H1 (cell line): ENCODE data around the gene ZNF148. TPM values are rescaled to one million over a fixed set of nuclear protein-coding genes. Genes with fewer than 3 reads are reported as not detected.

Experiments
- CTCF ChIA-PET: fragments of 300-600 bp; sonication (Branson Sonifier 250); formaldehyde crosslinking; loops from one replicate; lab custom pipeline; 2021; ENCODE audit not compliant: partially characterized antibody; lab: Charles Lee
- POLR2A ChIA-PET: fragments of 300-600 bp; sonication (Branson Sonifier 250); formaldehyde crosslinking; loops from one replicate; lab custom pipeline; 2021; ENCODE audit warnings: inconsistent platforms; ENCODE audit not compliant: partially characterized antibody; lab: Charles Lee
- DNase-seq, 2 experiments: peaks; one replicate each; pipeline versions ENCODE4 v3.0.0 to v3.0.0-alpha.2; 2010 to 2022; ENCODE audit warnings: low spot score in 2 of 2, low read depth in 1 of 2, mixed read lengths in 1 of 2
- FAIRE-seq: peaks from 2 replicates; lab custom pipeline; 2011; peaks lifted over from hg19 to GRCh38; lab: Jason Lieb, UNC
- H2AFZ ChIP-seq: 2 replicates; pipeline ENCODE4 v1.8.1; 2012; ENCODE audit warnings: low read length, inconsistent platforms
- H2AK5ac ChIP-seq: 2 replicates; pipeline ENCODE4 v1.6.1; 2013; ENCODE audit warnings: low read depth, low read length
- H2BK120ac ChIP-seq: replicated peaks from 2 replicates; pipeline ENCODE3; 2013; ENCODE audit warnings: low read depth, low read length, inconsistent platforms
- H2BK12ac ChIP-seq: 2 replicates; pipeline ENCODE4 v1.6.1; 2013; ENCODE audit warnings: low read depth, low read length
- H2BK15ac ChIP-seq: 2 replicates; pipeline ENCODE4 v1.6.1; 2013; ENCODE audit warnings: low read length
- H2BK20ac ChIP-seq: 2 replicates; pipeline ENCODE4 v1.6.1; 2013; ENCODE audit warnings: low read length
- H2BK5ac ChIP-seq: 2 replicates; pipeline ENCODE4 v1.6.1; 2013; ENCODE audit warnings: low read depth, low read length
- H3K14ac ChIP-seq: 2 replicates; pipeline ENCODE4 v1.6.1; 2013; ENCODE audit warnings: inconsistent platforms; ENCODE audit not compliant: insufficient read length
- H3K18ac ChIP-seq: 2 replicates; pipeline ENCODE4 v1.6.1; 2013; ENCODE audit warnings: low read length; ENCODE audit errors: extremely low read depth
- H3K23ac ChIP-seq: 2 replicates; pipeline ENCODE4 v1.6.1; 2013; ENCODE audit warnings: inconsistent platforms; ENCODE audit not compliant: insufficient read length
- H3K23me2 ChIP-seq: 2 replicates; pipeline ENCODE4 v1.6.1; 2013; ENCODE audit warnings: low read depth, low read length
- H3K27ac ChIP-seq: 2 replicates; pipeline ENCODE4 v1.6.1; 2011; ENCODE audit warnings: low read depth, low read length, inconsistent platforms
- H3K27me3 ChIP-seq, 4 experiments: replicated peaks in 1 of 4; 1 replicate in 1 of 4; 2 replicates in 3 of 4; pipeline versions ENCODE4 v1.6.1 to v1.8.1; 2011 to 2013; ENCODE audit warnings: low read length in 3 of 4, mild to moderate bottlenecking in 3 of 4, inconsistent platforms in 2 of 4, mixed read lengths in 2 of 4, moderate library complexity in 1 of 4; ENCODE audit not compliant: control insufficient read depth in 3 of 4, insufficient read depth in 3 of 4; ENCODE audit errors: extremely low read depth in 1 of 4
- H3K36me3 ChIP-seq, 4 experiments: 2 replicates each; pipeline versions ENCODE4 v1.6.1 to v1.8.1; 2011 to 2013; ENCODE audit warnings: mild to moderate bottlenecking in 4 of 4, low read length in 3 of 4, moderate library complexity in 2 of 4, control low read depth in 1 of 4, inconsistent platforms in 1 of 4; ENCODE audit not compliant: insufficient read depth in 4 of 4, control insufficient read depth in 2 of 4
- H3K4ac ChIP-seq: replicated peaks from 2 replicates; pipeline ENCODE3; 2013; ENCODE audit warnings: low read length, low read depth, mixed read lengths, inconsistent platforms; ENCODE audit not compliant: insufficient read length
- H3K4me1 ChIP-seq, 4 experiments: replicated peaks in 1 of 4; 1 replicate in 1 of 4; 2 replicates in 3 of 4; pipeline versions ENCODE4 v1.6.1 to v1.8.1; 2011 to 2013; ENCODE audit warnings: low read length in 3 of 4, inconsistent platforms in 2 of 4, mixed read lengths in 1 of 4; ENCODE audit not compliant: insufficient read depth in 4 of 4, control insufficient read depth in 3 of 4
- H3K4me2 ChIP-seq, 2 experiments: 2 replicates each; pipeline versions ENCODE4 v1.6.1 to v1.8.1; 2011 to 2013; ENCODE audit warnings: low read depth in 2 of 2, low read length in 2 of 2, control low read depth in 1 of 2, inconsistent platforms in 1 of 2, mild to moderate bottlenecking in 1 of 2; ENCODE audit not compliant: insufficient read depth in 1 of 2
- H3K4me3 ChIP-seq, 4 experiments: fragments of 200-600, 300-600 bp in 1 of 4; sonication (generic), shearing (Covaris generic), sonication (Bioruptor Twin) in 1 of 4; 2 replicates each; pipeline versions ENCODE4 v1.5.1 to v1.8.1; 2011 to 2016; ENCODE audit warnings: low read length in 4 of 4, low read depth in 3 of 4, control low read depth in 2 of 4, inconsistent platforms in 2 of 4, mild to moderate bottlenecking in 2 of 4, mixed read lengths in 1 of 4, moderate library complexity in 1 of 4; ENCODE audit not compliant: insufficient read depth in 2 of 4; ENCODE audit errors: extremely low read depth in 1 of 4
- H3K56ac ChIP-seq: replicated peaks from 2 replicates; pipeline ENCODE3; 2013; ENCODE audit warnings: low read depth, mild to moderate bottlenecking, mixed read lengths, low read length, inconsistent platforms; ENCODE audit not compliant: insufficient read length
- H3K79me1 ChIP-seq: 2 replicates; pipeline ENCODE4 v1.6.1; 2013; ENCODE audit warnings: low read depth, low read length, control low read depth
- H3K79me2 ChIP-seq, 2 experiments: 2 replicates each; pipeline versions ENCODE4 v1.6.1 to v1.8.1; 2012 to 2013; ENCODE audit warnings: low read length in 2 of 2, mild to moderate bottlenecking in 2 of 2, inconsistent platforms in 1 of 2; ENCODE audit not compliant: insufficient read depth in 2 of 2, control insufficient read depth in 1 of 2
- H3K9ac ChIP-seq, 4 experiments: replicated peaks in 1 of 4; 1 replicate in 1 of 4; 2 replicates in 3 of 4; pipeline versions ENCODE4 v1.6.1 to v1.8.1; 2011 to 2013; ENCODE audit warnings: low read depth in 3 of 4, low read length in 3 of 4, control low read depth in 2 of 4, mild to moderate bottlenecking in 2 of 4, moderate library complexity in 2 of 4, inconsistent platforms in 1 of 4; ENCODE audit errors: extremely low read depth in 1 of 4
- H3K9me3 ChIP-seq, 2 experiments: 2 replicates each; pipeline versions ENCODE4 v1.6.1 to v1.8.1; 2012 to 2013; ENCODE audit warnings: mild to moderate bottlenecking in 2 of 2, moderate library complexity in 2 of 2, control low read depth in 1 of 2, inconsistent platforms in 1 of 2, low read depth in 1 of 2, low read length in 1 of 2, mixed read lengths in 1 of 2; ENCODE audit not compliant: insufficient read depth in 2 of 2
- H4K20me1 ChIP-seq, 2 experiments: replicated peaks in 1 of 2; 2 replicates each; pipeline versions ENCODE3 to v1.8.1; 2011 to 2013; ENCODE audit warnings: inconsistent platforms in 2 of 2, low read length in 2 of 2, mild to moderate bottlenecking in 1 of 2; ENCODE audit not compliant: insufficient read depth in 2 of 2, control insufficient read depth in 1 of 2
- H4K5ac ChIP-seq: 2 replicates; pipeline ENCODE4 v1.6.1; 2013; ENCODE audit warnings: low read length, low read depth, mixed read lengths, inconsistent platforms; ENCODE audit not compliant: insufficient read length
- H4K8ac ChIP-seq: 2 replicates; pipeline ENCODE4 v1.8.0; 2013; ENCODE audit warnings: mild to moderate bottlenecking, moderate library complexity, low read length, inconsistent platforms; ENCODE audit not compliant: insufficient read depth; ENCODE audit errors: extremely low read depth
- H4K91ac ChIP-seq: replicated peaks from 2 replicates; pipeline ENCODE3; 2013; ENCODE audit warnings: low read length, mixed read lengths, inconsistent platforms; ENCODE audit not compliant: insufficient read length
- CHD1 ChIP-seq: IDR thresholded peaks from 2 replicates; pipeline ENCODE4 v1.6.1; 2012; ENCODE audit warnings: low read depth, low read length, improper control_type of control experiment
- CTBP2 ChIP-seq: IDR thresholded peaks from 2 replicates; pipeline ENCODE4 v1.7.0; 2011; ENCODE audit warnings: borderline replicate concordance, mild to moderate bottlenecking, moderate library complexity, mixed read lengths, low read length; ENCODE audit not compliant: insufficient read depth, insufficient read length
- HDAC2 ChIP-seq, 2 experiments: fragments of 300-600 bp in 1 of 2; sonication (generic) in 1 of 2; IDR thresholded peaks; 2 replicates each; pipeline ENCODE4 v1.6.1; 2011 to 2012; ENCODE audit warnings: low read depth in 2 of 2, low read length in 2 of 2, mild to moderate bottlenecking in 2 of 2, moderate library complexity in 2 of 2, borderline replicate concordance in 1 of 2, inconsistent platforms in 1 of 2
- NANOG ChIP-seq: IDR thresholded peaks from 2 replicates; pipeline ENCODE4 v1.6.1; 2011; ENCODE audit warnings: low read length, low read depth, mild to moderate bottlenecking, inconsistent platforms; ENCODE audit not compliant: insufficient read depth, poor library complexity, severe bottlenecking
- NRF1 ChIP-seq: IDR thresholded peaks from 2 replicates; pipeline ENCODE4 v1.6.1; 2011; ENCODE audit warnings: mild to moderate bottlenecking, low read depth, low read length, improper control_type of control experiment
- RNF2 ChIP-seq: fragments of 200-900, 300-1000 bp; sonication (generic); IDR thresholded peaks from 2 replicates; pipeline ENCODE4 v1.7.1; 2016; ENCODE audit warnings: borderline replicate concordance, low read depth, mild to moderate bottlenecking, antibody characterized with exemption, low read length; ENCODE audit not compliant: poor library complexity, severe bottlenecking; ENCODE audit errors: missing control alignments
- SRF ChIP-seq: IDR thresholded peaks from 2 replicates; pipeline ENCODE4 v1.6.1; 2011; ENCODE audit warnings: mild to moderate bottlenecking, low read depth, low read length, moderate library complexity
- TBP ChIP-seq: IDR thresholded peaks from 2 replicates; pipeline ENCODE4 v1.6.1; 2011; ENCODE audit warnings: low read depth, low read length, improper control_type of control experiment
- ZNF274 ChIP-seq: IDR thresholded peaks from 2 replicates; pipeline ENCODE4 v1.7.0; 2012; ENCODE audit warnings: low read length, borderline replicate concordance; ENCODE audit errors: extremely low read depth
- WGBS, 2 experiments: shearing (Covaris generic) in 1 of 2; methylation state at CpG; one replicate each; pipeline versions ENCODE4 v1.1.6 to v1.1.7; 2013 to 2015; ENCODE audit warnings: low lambda C conversion rate in 2 of 2, mixed read lengths in 2 of 2, inconsistent platforms in 1 of 2, low coverage in 1 of 2, missing lambda C conversion rate in 1 of 2; ENCODE audit not compliant: insufficient replicate concordance in 2 of 2, insufficient coverage in 1 of 2, insufficient read length in 1 of 2; ENCODE audit errors: extremely low coverage in 1 of 2, missing lambda C conversion rate in 1 of 2; 5-methylcytosine and 5-hydroxymethylcytosine counted together
- polyA plus RNA-seq, 7 experiments: library from polyadenylated mRNA; depleted of rRNA in 3 of 7; stranded (reverse) in 5 of 7; unstranded in 2 of 7; fragments of >200 nt in 5 of 7; fragments of 200-250 nt in 2 of 7; gene quantifications; 1 replicate in 5 of 7; 2 replicates in 1 of 7; 4 replicates in 1 of 7; pipeline versions ENCODE4 v1.2.1 to v1.2.3, GENCODE V29; 2011 to 2013; ENCODE audit warnings: missing spikeins in 2 of 7, mixed read lengths in 2 of 7
- total RNA-seq: library from RNA; stranded (reverse); fragmentation: NEBNext Ultra II Directional; extraction: Animal tissue kit (Norgen Biotek cat#: 25700); gene quantifications from 2 replicates; pipeline ENCODE4 v1.2.1, GENCODE V29; 2021

ZNF148 gene
- total and polyA plus RNA-seq, 2 of the 8 experiments (the other 6 are each of a cell fraction or from before 2014, with no cell fraction given), result 3.7 to 22.6 TPM

- POLR2A ChIA-PET, result interaction anchor here (0.6 to 1.4 kb wide), 6 partner anchors 8 to 383 kb away, joined by 3 to 4 read pairs (median 3); no protein-coding TSS in a partner anchor
- H3K9ac ChIP-seq, result peak within 1 kb of the TSS; percentile 51 to 72 (median 59); a peak in 6 of 7 replicates
- H4K91ac ChIP-seq, result peak within 1 kb of the TSS; percentile 86
- no peaks in the 10 kb centered on the region for H3K79me2 ChIP-seq
- H2BK120ac ChIP-seq, result no peak within 1 kb of the TSS
- peaks cover 0 to 2% (median 0%) of the 10 kb centered on the region in 4 experiments; a peak in 1 of 8 replicates for H3K36me3 ChIP-seq
- CTCF ChIA-PET, result interaction anchor here (0.9 to 1.6 kb wide), 2 partner anchors 11 to 226 kb away, joined by 3 to 11 read pairs; no protein-coding TSS in a partner anchor
- H3K23ac ChIP-seq, result no peak within 1 kb of the TSS
- WGBS, 2 experiments, result 19% methylated on average over 34 of the region's 55 CpGs; no CpG with 5 or more reads in 1 of the 2 experiments
- H3K56ac ChIP-seq, result peak within 1 kb of the TSS; percentile 42
- H3K4me2 ChIP-seq, result peak within 1 kb of the TSS; percentile 71 to 94
- peak within 1 kb of the TSS; percentile 8; the same call in 1 of the 2 replicates for H3K27ac ChIP-seq
- H3K27me3 ChIP-seq, result peaks cover 0 to 5% (median 3%) of the 10 kb centered on the region in 4 experiments; a peak in 3 of 7 replicates
- H3K9me3 ChIP-seq, result no peaks in the 10 kb centered on the region
- peak within 1 kb of the TSS; percentile 96 for H3K4ac ChIP-seq
- H2BK5ac ChIP-seq, result peak within 1 kb of the TSS; percentile 69; the same call in 1 of the 2 replicates
- H3K4me3 ChIP-seq, result peak within 1 kb of the TSS; percentile 61 to 81 (median 65)
- peak within 1 kb of the TSS; percentile 60 for H4K5ac ChIP-seq
- peak within 1 kb of the TSS; percentile 93 for H4K8ac ChIP-seq
- H3K4me1 ChIP-seq, result peaks cover 8 to 21% (median 14%) of the 10 kb centered on the region in 4 experiments
- peak within 1 kb of the TSS; percentile 95; the same call in 1 of the 2 replicates for H2BK15ac ChIP-seq
- peak in 1 of 2 experiments; percentile 72 for DNase-seq
- H2BK12ac ChIP-seq, result peak within 1 kb of the TSS; percentile 86
- no peak for FAIRE-seq
- peaks cover 11% of the 10 kb centered on the region; the same call in 1 of the 2 replicates for H3K23me2 ChIP-seq
- H2AFZ ChIP-seq, result peak within 1 kb of the TSS; percentile 77; the same call in 1 of the 2 replicates
- peak within 1 kb of the TSS; percentile 86; the same call in 1 of the 2 replicates for H2BK20ac ChIP-seq
- 0 out of 2 replicates have a peak within 1 kb of the TSS, but pooled peaks have one; percentile 7 for H2AK5ac ChIP-seq
- peak within 1 kb of the TSS; percentile 68 for H3K18ac ChIP-seq
- no peaks in the 10 kb centered on the region for H3K79me1 ChIP-seq
- no peaks in the 10 kb centered on the region for H4K20me1 ChIP-seq
- no peak within 1 kb of the TSS for H3K14ac ChIP-seq
- 0 out of 4 replicates have a peak, but pooled peaks of 1 of the 2 experiments have one; percentile 19 for TF ChIP-seq HDAC2 (IDR thresholded peaks at IDR 0.05; ENCODE audit: borderline replicate concordance in 1 of 2, low read depth in 2 of 2, low read length in 2 of 2)
- no peak for TF ChIP-seq RNF2
- no peak for TF ChIP-seq NRF1
- TF ChIP-seq CTBP2, result no peak
- no peak for TF ChIP-seq TBP
- no peak for TF ChIP-seq NANOG
- no peak for TF ChIP-seq ZNF274
- TF ChIP-seq CHD1, result no peak
- TF ChIP-seq SRF, result no peak
These were observed 162.4 kb downstream of the ZNF148 start, which contains the start of gene SLC12A8 for GRCh38 chr3:125212509-125213363. Gene SLC12A8 (minus strand): TSS chr3:125212748. CDS start chr3:125211349, 1,399 bp downstream.
